B cell (primary cell): ENCODE results near the gene MAML2. TPM values are rescaled to one million over a fixed set of nuclear protein-coding genes. Genes with fewer than 3 reads are reported as not detected.

Experiments
- ATAC-seq: fragments of 200-7000 bp; cut with Tn5 transposase; one replicate; pipeline ENCODE4 v1.10.0; 2021; ENCODE audit warnings: low read depth, mild to moderate bottlenecking, moderate number of reproducible peaks, moderate library complexity
- CTCF ChIA-PET: fragments of 350-600 bp; sonication (Branson Sonifier 250); formaldehyde crosslinking; loops from one replicate; lab custom pipeline; 2021; ENCODE audit warnings: antibody characterized with exemption, inconsistent platforms; lab: Charles Lee
- POLR2A ChIA-PET: fragments of 350-600 bp; sonication (Branson Sonifier 250); formaldehyde crosslinking; loops from one replicate; lab custom pipeline; 2021; ENCODE audit warnings: antibody characterized with exemption; lab: Charles Lee
- DNase-seq: peaks from one replicate; pipeline ENCODE4 v3.0.0; 2013
- H2AFZ ChIP-seq: 2 replicates; pipeline ENCODE4 v1.6.1; 2012; ENCODE audit warnings: mild to moderate bottlenecking, low read depth, low read length; ENCODE audit not compliant: insufficient read depth, poor library complexity, severe bottlenecking
- H3K27ac ChIP-seq, 2 donors: 1 replicate in 1 of 2; 2 replicates in 1 of 2; pipeline ENCODE4 v1.5.1; 2012 to 2013; ENCODE audit warnings: low read length in 2 of 2, mild to moderate bottlenecking in 2 of 2, moderate library complexity in 1 of 2
- H3K27me3 ChIP-seq, 4 experiments: fragments of 200-600 bp in 1 of 4; sonication (generic) in 1 of 4; replicated peaks in 1 of 4; 1 replicate in 2 of 4; 2 replicates in 2 of 4; pipeline versions ENCODE4 v1.6.1 to v1.7.0; 2013 to 2016; ENCODE audit warnings: low read length in 3 of 4, mild to moderate bottlenecking in 2 of 4, mixed read lengths in 1 of 4, moderate library complexity in 1 of 4; ENCODE audit not compliant: insufficient read depth in 4 of 4, control insufficient read depth in 3 of 4; ENCODE audit errors: control extremely low read depth in 1 of 4
- H3K36me3 ChIP-seq, 2 experiments: replicated peaks in 1 of 2; 1 replicate in 1 of 2; 2 replicates in 1 of 2; pipeline versions ENCODE4 v1.6.1 to v1.7.1; 2013; ENCODE audit warnings: low read length in 1 of 2; ENCODE audit not compliant: insufficient read depth in 2 of 2, control insufficient read depth in 1 of 2; ENCODE audit errors: control extremely low read depth in 1 of 2, extremely low read depth in 1 of 2
- H3K4me1 ChIP-seq, 2 donors: fragments of 200-600 bp in 1 of 2; sonication (generic) in 1 of 2; 1 replicate in 1 of 2; 2 replicates in 1 of 2; pipeline versions ENCODE4 v1.5.1 to v1.6.1; 2013 to 2017; ENCODE audit warnings: low read length in 2 of 2; ENCODE audit not compliant: control insufficient read depth in 2 of 2, insufficient read depth in 2 of 2
- H3K4me2 ChIP-seq: replicated peaks from 2 replicates; pipeline ENCODE3; 2012; ENCODE audit warnings: mild to moderate bottlenecking, low read depth, low read length; ENCODE audit not compliant: poor library complexity, severe bottlenecking
- H3K4me3 ChIP-seq, 5 experiments: fragments of 200-600 bp in 1 of 5; sonication (generic) in 1 of 5; 1 replicate in 3 of 5; 2 replicates in 2 of 5; pipeline versions ENCODE4 v1.5.1 to v1.7.0; 2011 to 2016; ENCODE audit warnings: low read length in 4 of 5, mild to moderate bottlenecking in 4 of 5, low read depth in 2 of 5, control low read depth in 1 of 5, moderate library complexity in 1 of 5; ENCODE audit not compliant: insufficient read depth in 1 of 5; ENCODE audit errors: control extremely low read depth in 1 of 5, extremely low read depth in 1 of 5
- H3K79me2 ChIP-seq: fragments of 200-600 bp; sonication (generic); one replicate; pipeline ENCODE4 v1.6.0; 2016; ENCODE audit warnings: low read length; ENCODE audit not compliant: control insufficient read depth, insufficient read depth
- H3K9ac ChIP-seq: fragments of 200-600 bp; sonication (generic); 2 replicates; pipeline ENCODE4 v1.6.1; 2017; ENCODE audit warnings: mild to moderate bottlenecking, low read length, moderate library complexity
- H3K9me3 ChIP-seq, 3 donors: one replicate each; pipeline versions ENCODE4 v1.6.1 to v1.7.1; 2013; ENCODE audit warnings: low read length in 2 of 3; ENCODE audit not compliant: control insufficient read depth in 2 of 3, insufficient read depth in 1 of 3; ENCODE audit errors: control extremely low read depth in 1 of 3
- H4K20me1 ChIP-seq: 2 replicates; pipeline ENCODE4 v1.6.0; 2012; ENCODE audit warnings: mild to moderate bottlenecking, low read length; ENCODE audit not compliant: insufficient read depth, control insufficient read depth, poor library complexity, severe bottlenecking
- H3K27ac Mint-ChIP-seq: one replicate; pipeline ENCODE4 v1.8.0; 2021; ENCODE audit warnings: mixed read lengths
- H3K27me3 Mint-ChIP-seq: one replicate; pipeline ENCODE4 v1.8.0; 2021; ENCODE audit warnings: mixed read lengths
- H3K4me1 Mint-ChIP-seq: one replicate; pipeline ENCODE4 v1.8.0; 2021; ENCODE audit warnings: mixed read lengths
- H3K4me3 Mint-ChIP-seq: one replicate; pipeline ENCODE4 v1.8.0; 2021; ENCODE audit warnings: mixed read lengths
- H3K9me3 Mint-ChIP-seq: one replicate; pipeline ENCODE4 v1.8.0; 2022; ENCODE audit warnings: mixed read lengths; ENCODE audit not compliant: insufficient read depth
- EZH2 ChIP-seq: IDR thresholded peaks from 2 replicates; pipeline ENCODE4 v1.6.1; 2012; ENCODE audit warnings: borderline replicate concordance, low read depth, mild to moderate bottlenecking, moderate library complexity, low read length; ENCODE audit not compliant: insufficient read depth, poor library complexity, severe bottlenecking
- WGBS: methylation state at CpG from one replicate; pipeline ENCODE4 v1.1.5; 2013; ENCODE audit warnings: missing lambda C conversion rate; ENCODE audit not compliant: insufficient coverage; 5-methylcytosine and 5-hydroxymethylcytosine counted together
- intact Hi-C: fragments of 100-400 bp; cut with micrococcal nuclease; formaldehyde crosslinking; loops from one replicate; pipeline ENCODE4 v1.10.0; 2022
- polyA plus RNA-seq: library from polyadenylated mRNA; depleted of rRNA; stranded (reverse); fragments of >200 nt; gene quantifications from 2 replicates; pipeline ENCODE4 v1.2.3, GENCODE V29; 2012
- total RNA-seq, 2 donors: library from RNA; stranded (reverse); fragments of 120-200 nt in 1 of 2; gene quantifications; 1 replicate in 1 of 2; 2 replicates in 1 of 2; pipeline versions ENCODE4 v1.2.3 to v1.2.4, GENCODE V29; 2013 to 2022
- TF ChIP-seq, protein P1 (sequence below): fragments of 200-600 bp; IDR thresholded peaks from one replicate; pipeline ENCODE4 v1.8.0; 2022; ENCODE audit warnings: antibody characterized with exemption, mild to moderate bottlenecking

MAML2 gene
- total and polyA plus RNA-seq, 2 donors (not counting 1 experiment from before 2014, with no cell fraction given): 10.7 to 26.4 TPM

DNA sequence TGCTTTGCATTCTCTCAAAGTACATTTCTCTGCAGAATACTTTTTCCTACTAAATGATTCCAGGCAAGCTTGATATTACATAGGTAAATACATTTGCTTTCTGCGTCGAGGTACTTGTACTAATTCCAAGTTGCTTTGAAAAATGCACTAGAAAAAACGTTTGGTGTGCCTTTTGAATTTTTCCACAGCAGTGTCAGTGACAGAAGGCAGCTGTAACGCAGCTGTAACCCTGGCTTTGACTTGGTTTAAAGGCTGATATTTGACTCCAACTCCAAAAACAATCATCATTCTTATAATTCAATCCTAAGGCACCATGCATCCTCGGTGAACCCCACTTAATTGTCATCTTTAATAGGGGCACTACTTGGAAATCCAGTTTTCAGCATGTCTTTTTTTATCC is 125.0 kb downstream of the MAML2 start:
- peaks cover 83% of the 10 kb centered on the region for H3K4me1 Mint-ChIP-seq
- H3K27me3 ChIP-seq: no peaks in the 10 kb centered on the region
- H4K20me1 ChIP-seq: no peaks in the 10 kb centered on the region
- no peaks in the 10 kb centered on the region for H3K36me3 ChIP-seq
- H2AFZ ChIP-seq: no peak overlapping the region
- H3K27me3 Mint-ChIP-seq: no peaks in the 10 kb centered on the region
- DNase-seq (no peak), ATAC-seq (no peak)
- H3K4me1 ChIP-seq: peaks cover 81 to 86% of the 10 kb centered on the region in 2 donors
- no peaks in the 10 kb centered on the region for H3K9me3 ChIP-seq
- peaks cover 10% of the 10 kb centered on the region for H3K79me2 ChIP-seq
- peak overlapping the region; percentile 88 for H3K27ac Mint-ChIP-seq
- H3K4me3 ChIP-seq: no peak overlapping the region
- CTCF ChIA-PET: interaction anchor here (1.5 kb wide), 1 partner anchor 21 kb away, joined by 4 read pairs; no protein-coding TSS in a partner anchor
- H3K4me2 ChIP-seq: no peak overlapping the region
- no peak overlapping the region for H3K9ac ChIP-seq
- intact Hi-C loops: loop anchor here (5.0 kb wide), 1 partner anchor 501 kb away; no protein-coding TSS in a partner anchor
- H3K4me3 Mint-ChIP-seq: no peak overlapping the region
- TF ChIP-seq, protein P1, sequence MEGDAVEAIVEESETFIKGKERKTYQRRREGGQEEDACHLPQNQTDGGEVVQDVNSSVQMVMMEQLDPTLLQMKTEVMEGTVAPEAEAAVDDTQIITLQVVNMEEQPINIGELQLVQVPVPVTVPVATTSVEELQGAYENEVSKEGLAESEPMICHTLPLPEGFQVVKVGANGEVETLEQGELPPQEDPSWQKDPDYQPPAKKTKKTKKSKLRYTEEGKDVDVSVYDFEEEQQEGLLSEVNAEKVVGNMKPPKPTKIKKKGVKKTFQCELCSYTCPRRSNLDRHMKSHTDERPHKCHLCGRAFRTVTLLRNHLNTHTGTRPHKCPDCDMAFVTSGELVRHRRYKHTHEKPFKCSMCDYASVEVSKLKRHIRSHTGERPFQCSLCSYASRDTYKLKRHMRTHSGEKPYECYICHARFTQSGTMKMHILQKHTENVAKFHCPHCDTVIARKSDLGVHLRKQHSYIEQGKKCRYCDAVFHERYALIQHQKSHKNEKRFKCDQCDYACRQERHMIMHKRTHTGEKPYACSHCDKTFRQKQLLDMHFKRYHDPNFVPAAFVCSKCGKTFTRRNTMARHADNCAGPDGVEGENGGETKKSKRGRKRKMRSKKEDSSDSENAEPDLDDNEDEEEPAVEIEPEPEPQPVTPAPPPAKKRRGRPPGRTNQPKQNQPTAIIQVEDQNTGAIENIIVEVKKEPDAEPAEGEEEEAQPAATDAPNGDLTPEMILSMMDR: no peak
- TF ChIP-seq EZH2: no peak
- POLR2A ChIA-PET: no interaction called here
- WGBS: 90% methylated on average over 5 of the region's 5 CpGs
- no peaks in the 10 kb centered on the region for H3K9me3 Mint-ChIP-seq
- H3K27ac ChIP-seq: peak overlapping the region in 1 of 2 donors; percentile 72

DNA sequence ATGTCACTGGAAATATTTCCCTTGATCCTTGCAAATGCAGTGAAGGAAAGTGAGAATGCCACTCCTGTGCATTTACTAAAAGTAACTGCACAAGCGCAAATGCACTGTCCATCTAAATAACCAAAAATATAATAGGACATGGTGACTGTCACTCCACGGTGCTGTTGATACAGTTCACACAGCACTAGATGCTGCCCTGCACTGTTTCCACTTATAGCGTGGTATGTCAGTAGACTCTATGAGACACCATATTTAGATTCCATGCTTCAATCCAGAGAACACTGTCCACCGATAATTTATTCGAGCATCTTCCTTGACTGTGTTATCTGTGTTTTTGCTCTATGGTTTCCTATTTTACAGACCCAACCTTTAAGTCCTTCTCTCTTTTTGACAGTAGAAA is 125.8 kb downstream of the MAML2 start:
- H3K4me1 Mint-ChIP-seq: peaks cover 87% of the 10 kb centered on the region
- Histone ChIP-seq H3K4me3 (no peak overlapping the region), H3K4me1 (peaks cover 86 to 91% of the 10 kb centered on the region in 2 donors), H3K9ac (no peak overlapping the region), H3K4me2 (peak overlapping the region; percentile 55), H3K27me3 (no peaks in the 10 kb centered on the region), H3K79me2 (peaks cover 15% of the 10 kb centered on the region), H3K27ac (peak overlapping the region; percentile 72 to 84), H3K36me3 (no peaks in the 10 kb centered on the region), H2AFZ (no peak overlapping the region), H3K9me3 (no peaks in the 10 kb centered on the region), H4K20me1 (no peaks in the 10 kb centered on the region)
- DNase-seq: no peak
- TF ChIP-seq, protein P1: no peak
- TF ChIP-seq EZH2: no peak
- CTCF ChIA-PET: interaction anchor here (1.3 to 1.5 kb wide), 2 partner anchors 21 to 126 kb away, joined by 4 to 5 read pairs; partner anchors contain the start of gene MAML2
- no peak for ATAC-seq
- H3K27ac Mint-ChIP-seq: peak overlapping the region; percentile 88
- no peaks in the 10 kb centered on the region for H3K27me3 Mint-ChIP-seq
- peak overlapping the region; percentile 24 for H3K4me3 Mint-ChIP-seq
- POLR2A ChIA-PET: no interaction called here
- no peaks in the 10 kb centered on the region for H3K9me3 Mint-ChIP-seq
- intact Hi-C loops: loop anchor here (5.0 kb wide), 1 partner anchor 500 kb away; no protein-coding TSS in a partner anchor
- 97% methylated on average over 3 of the region's 5 CpGs for WGBS
